NCI-H2196 treated with DMSO at 0.1 percent for 48 hours (cell line): Measurements from ENCODE around the gene GCM1.
A peak's percentile ranks its signal among the peaks of the same experiment; 100 is the strongest.

ENCODE experiments used
- DNase-seq: peaks from one replicate; lab custom pipeline; 2025; ENCODE audit not compliant: unreplicated experiment; lab: John Stamatoyannopoulos, UW

The GCM1 gene

GRCh38 chr6:53152576-53152975 is 3.9 kb upstream of the GCM1 start:
- no peak for DNase-seq

GRCh38 chr6:53151676-53152075 is 3.0 kb upstream of the GCM1 start:
- no peak for DNase-seq

GRCh38 chr6:53144802-53145201 is 3.8 kb downstream of the GCM1 start:
- no peak for DNase-seq

- DNase-seq: no peak
Observed at GRCh38 chr6:53143710-53144109, 4.9 kb downstream of the GCM1 start.

DNA sequence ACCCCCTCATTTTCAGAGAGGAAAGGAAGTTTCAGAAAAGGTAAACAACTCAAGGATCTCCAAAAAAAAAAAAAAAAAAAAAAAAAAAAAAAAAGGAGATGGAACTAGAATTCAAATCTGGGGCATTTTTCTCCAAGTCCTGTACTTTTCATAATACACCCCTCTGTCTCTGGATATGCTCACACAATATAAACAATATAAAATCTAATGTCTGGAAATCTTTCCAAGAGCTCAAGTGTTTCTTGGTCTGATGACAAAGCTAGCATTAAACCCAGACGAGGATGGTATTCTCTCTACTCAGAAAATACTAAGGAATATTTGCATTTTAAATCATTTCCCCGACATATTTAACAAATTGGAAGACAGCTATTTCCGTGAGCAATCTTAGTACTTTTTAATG is 5.8 kb downstream of the GCM1 start:
- no peak for DNase-seq

- DNase-seq: no peak
Observed at GRCh38 chr6:53139841-53140413, 8.7 kb downstream of the GCM1 start.

DNA sequence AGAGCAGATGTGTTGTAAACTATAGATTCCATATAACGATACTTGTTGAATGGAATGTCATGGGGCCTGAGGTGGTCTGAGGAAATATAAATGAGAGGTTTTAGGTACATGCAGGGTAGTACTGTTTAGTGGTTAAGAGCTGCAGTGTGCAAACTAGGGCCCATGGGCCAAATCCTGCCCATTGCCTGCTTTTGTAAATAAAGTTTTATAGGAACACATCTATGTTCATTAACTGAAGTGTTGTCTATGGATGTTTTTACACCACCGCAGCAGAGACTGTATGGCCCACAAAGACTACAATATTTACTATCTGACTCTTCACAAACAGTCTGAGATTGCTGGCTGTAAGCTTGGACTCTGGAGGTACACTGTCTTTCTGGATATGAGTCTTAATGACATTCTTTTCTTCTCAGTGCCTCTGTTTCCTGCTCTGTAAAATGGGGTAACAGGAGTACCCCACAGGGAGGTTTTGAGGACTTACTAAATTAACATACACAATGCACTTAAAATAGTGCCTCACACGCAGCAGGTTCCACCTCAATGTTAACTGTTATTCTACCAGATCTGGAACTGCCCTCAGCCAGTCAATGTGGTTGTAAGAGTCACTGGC is 12.5 kb downstream of the GCM1 start:
- no peak for DNase-seq

DNA sequence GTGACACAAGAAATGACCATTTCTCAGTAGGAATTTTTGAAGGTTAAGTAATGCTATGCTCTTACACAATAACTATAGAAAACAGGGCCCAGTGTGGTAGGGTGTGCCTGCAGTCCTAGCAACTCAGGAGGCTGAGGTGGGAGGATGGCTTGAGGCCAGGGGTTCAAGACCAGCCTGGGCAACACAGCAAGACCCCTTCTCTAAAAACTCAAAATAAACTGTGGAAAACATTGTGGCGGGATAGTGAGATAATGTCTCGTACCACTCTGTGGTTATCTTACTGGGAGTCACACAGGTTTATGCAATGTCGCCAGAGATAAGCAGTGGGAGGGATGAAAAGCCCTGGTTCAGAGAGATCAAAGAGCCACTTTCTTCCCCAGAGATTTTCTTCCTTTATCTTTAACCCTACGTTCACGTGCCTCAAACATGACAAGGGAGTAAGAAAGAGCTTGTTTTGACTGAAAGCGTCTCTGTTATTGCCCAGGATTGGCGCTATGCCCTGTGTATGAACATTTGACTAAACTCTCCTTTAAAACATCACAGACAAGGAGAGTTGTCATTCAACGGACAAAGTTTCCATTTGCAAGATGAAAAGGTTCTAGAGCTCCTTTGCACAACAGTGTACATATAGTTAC is 13.9 kb downstream of the GCM1 start:
- DNase-seq: no peak

- no peak for DNase-seq
Observed at GRCh38 chr6:53133961-53134360, 14.7 kb downstream of the GCM1 start.

GRCh38 chr6:53130569-53131290 is 17.9 kb downstream of the GCM1 start:
- DNase-seq: no peak

GRCh38 chr6:53128842-53129241 is 19.8 kb downstream of the GCM1 start:
- DNase-seq: no peak

DNA sequence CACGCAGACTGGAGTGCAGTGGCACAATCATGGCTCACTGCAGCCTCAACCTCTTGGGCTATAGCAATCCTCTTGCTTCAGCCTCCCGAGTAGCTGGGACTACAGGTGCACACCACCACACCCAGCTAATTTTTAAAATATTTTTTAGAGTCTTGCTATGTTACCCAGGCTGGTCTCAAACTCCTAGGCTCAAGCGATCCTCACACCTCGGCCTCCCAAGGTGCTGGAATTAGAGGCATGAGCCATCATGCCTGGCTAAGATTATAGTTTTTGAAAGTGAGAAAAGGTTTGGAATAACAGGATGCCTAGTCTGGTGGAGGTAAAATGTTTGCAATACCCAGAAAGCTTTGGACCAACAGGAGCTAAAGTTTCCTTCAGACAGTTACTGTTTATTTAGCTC is 23.4 kb downstream of the GCM1 start:
- DNase-seq: no peak

- no peak for DNase-seq
Observed at GRCh38 chr6:53124131-53124800, 24.4 kb downstream of the GCM1 start.

- DNase-seq: no peak
Observed at GRCh38 chr6:53119772-53120409, 28.8 kb downstream of the GCM1 start.

- DNase-seq: no peak
Observed at GRCh38 chr6:53119349-53119748, 29.3 kb downstream of the GCM1 start.

DNA sequence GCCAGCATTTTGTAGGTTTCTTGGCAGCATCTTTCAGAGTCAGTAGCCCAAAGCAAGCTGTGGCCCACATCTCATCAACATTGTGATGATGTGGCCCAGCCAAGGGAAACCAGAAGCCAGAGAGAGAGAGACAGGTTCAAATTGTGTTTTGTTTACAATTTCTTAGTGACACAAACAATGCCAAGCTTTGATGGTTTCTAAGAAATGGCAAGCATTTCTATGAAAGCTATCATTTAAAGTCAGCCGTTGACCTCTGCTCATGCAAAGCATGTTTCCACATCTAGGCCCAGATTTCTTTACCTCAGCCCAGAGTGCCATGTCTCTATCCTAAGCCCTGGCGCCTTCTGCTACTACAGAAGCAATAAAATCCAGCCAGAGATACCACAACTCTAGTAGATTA is 32.9 kb downstream of the GCM1 start:
- DNase-seq: no peak

GRCh38 chr6:53115113-53115512 is 33.5 kb downstream of the GCM1 start:
- no peak for DNase-seq

- DNase-seq: no peak
Observed at GRCh38 chr6:53113742-53114141, 34.9 kb downstream of the GCM1 start.

- no peak for DNase-seq
Observed at GRCh38 chr6:53112871-53113270, 35.8 kb downstream of the GCM1 start.

DNA sequence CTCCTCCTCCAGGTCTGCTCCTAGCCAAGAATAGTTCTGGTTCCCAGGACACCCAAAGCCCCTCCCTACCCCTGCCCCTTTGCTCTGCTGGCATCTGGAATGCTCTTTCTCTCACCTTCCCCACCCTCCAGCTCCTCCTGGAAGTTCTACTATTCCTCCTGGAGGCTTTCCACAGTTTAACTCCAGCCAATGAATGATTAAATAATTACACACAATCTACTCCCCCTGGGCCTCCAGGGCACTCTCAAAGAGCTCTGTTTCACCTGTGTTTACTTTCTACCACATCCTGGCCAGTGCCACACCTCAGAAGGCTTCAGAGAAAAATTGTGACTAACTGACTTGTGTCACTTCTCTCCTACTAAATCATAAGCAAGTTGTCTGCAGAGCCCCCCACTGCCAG is 36.2 kb downstream of the GCM1 start:
- DNase-seq: peak; percentile 31

DNA sequence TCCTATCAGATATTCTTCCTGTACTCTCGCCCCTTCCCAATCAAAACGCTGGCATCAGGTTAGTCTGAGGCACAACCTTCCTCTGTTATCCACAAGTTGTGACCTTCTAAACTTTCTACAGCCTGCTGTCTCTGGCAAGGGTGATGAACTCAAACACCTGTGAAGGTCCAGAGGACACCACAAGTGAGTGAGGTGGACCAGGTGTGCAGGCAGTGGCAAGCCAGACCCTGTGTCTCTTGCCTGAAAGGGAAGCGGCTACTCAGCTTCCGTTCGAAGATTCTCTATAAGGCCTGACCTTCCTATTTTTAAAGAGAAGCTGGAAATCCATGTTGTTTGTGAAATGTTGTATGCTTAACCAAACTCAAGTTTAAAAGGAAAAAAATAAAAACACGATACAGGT is 36.8 kb downstream of the GCM1 start:
- no peak for DNase-seq
